NCI-H2171 (cell line): ENCODE results near the gene LDLRAD4.

Source experiments
- DNase-seq: peaks from one replicate; lab custom pipeline; 2025; lab: John Stamatoyannopoulos, UW

The LDLRAD4 gene

GRCh38 chr18:13218368-13218991 is at the start of gene LDLRAD4:
LDLRAD4 (plus strand) TSS chr18:13218760.
- DNase-seq: peak; percentile 20

- no peak for DNase-seq
These were observed 44.9 kb upstream of the LDLRAD4 start for GRCh38 chr18:13173578-13174145.

GRCh38 chr18:13175266-13175665 is 43.3 kb upstream of the LDLRAD4 start:
- DNase-seq: no peak

GRCh38 chr18:13175754-13176210 is 42.8 kb upstream of the LDLRAD4 start:
- DNase-seq: no peak

DNA sequence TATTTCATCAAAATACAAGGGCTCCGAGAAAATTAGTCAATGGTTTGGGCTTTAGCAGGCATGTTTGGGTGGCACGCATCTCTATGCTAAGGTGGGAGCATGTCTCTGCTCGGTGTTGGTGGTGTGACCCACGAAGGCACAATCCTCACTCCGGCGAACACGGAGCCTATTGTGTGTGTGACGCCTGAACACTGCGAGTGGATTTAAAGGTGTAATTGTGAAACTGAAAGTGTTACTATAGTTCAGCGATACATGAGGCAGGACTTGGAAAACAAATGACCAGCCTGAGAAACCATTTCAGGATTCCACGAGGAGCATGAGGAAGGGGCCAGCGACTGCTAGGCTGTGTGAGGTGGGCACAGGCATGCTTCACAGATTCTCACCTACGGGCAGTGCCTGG is 41.7 kb upstream of the LDLRAD4 start:
- no peak for DNase-seq

DNA sequence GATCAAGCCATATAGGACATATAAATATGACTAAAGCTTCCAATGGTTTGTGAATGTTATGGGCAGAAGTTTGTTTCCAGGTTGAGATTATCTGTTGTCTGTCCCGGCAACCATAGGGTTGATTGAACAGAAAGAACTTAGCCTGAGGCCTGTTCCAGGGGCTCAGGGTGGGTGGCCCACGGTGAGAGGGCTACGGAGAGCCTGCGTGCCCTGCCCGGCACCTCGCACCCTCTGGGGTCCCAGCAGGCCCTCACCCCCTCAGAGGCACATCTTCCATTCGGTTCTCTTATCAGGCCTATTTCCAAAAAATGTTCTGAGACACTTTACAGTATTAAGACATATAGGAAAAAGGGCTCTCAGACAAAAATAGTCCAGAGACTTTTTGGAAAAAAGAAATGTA is 40.4 kb upstream of the LDLRAD4 start:
- DNase-seq: no peak

GRCh38 chr18:13178976-13179375 is 39.6 kb upstream of the LDLRAD4 start:
- DNase-seq: no peak

DNA sequence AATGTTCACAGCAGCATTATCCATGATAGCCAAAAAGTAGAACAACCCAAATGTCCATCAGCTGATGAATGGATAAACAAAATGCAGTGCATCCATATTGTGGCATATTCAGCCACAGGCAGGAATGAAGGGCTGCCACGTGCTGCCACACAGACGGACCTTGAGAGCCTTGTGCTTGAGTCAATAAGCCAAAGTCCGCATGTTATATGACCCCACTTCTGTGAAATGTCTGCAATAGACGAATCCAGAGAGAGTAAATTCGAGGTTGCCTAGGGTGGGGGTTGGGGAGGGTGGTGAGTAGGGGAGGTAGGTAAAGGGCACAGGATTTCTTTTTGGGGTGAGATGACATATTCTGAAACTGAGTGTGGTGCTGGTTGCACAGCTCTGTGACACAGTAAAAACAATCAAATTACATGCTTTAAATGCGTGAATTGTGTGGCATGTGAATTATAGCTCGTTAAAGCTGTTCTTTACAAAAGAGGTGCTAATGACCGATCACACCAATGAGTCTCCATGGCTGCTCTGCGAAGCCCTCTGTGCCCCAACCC is 38.9 kb upstream of the LDLRAD4 start:
- no peak for DNase-seq

DNA sequence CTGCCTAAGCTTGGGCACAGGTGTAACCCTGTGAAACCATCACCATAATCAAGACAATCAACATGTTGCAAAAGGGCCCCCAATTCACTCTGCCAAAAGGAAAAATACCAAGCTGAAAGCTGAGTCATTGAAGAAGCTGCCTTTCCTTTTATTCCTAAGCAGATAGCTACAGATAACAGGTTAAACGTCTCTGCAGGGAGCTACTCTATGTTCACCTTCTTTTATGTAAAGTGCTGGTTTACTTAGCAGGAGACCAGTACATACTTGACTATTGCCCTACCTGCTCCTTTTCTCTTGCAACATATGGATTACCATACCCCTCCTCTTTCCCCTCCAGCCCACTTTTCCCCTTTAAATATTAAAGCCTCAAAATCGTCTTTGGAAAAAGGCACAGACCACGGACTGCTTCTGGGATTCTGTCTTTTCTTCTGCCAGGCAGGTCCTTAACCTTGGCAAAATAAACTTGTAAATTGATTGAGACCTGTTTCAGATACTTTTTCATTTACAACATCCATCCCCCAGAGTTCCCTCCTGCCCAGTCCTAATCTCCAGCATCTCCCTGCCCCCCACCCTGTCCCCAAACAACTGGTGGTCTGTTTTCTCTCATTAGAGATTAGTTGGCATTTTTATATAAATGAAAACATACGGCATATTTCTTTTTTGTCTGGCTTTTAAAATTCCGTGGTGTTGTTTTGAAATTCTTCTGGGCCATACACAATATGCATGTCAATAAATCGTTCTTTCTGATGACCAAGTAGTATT is 37.8 kb upstream of the LDLRAD4 start:
- no peak for DNase-seq

DNA sequence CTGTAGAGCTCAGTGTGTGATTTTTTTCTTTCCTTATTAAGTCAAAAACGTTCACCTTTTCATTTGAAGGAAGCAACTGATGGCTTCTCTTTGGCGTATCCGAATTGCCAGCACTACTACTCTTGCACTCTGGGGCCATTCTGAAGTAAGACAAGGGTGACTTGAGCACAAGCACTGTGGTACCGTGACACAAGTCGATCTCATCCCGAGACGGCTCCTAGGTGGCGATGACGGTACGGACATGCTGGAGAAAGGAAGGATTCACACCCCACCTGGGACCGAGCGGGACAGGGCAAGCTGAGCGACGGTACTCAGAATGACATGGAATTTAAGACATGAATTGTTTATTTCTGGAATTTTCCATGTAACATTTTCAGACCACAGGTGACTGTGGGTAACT is 36.8 kb upstream of the LDLRAD4 start:
- no peak for DNase-seq

DNA sequence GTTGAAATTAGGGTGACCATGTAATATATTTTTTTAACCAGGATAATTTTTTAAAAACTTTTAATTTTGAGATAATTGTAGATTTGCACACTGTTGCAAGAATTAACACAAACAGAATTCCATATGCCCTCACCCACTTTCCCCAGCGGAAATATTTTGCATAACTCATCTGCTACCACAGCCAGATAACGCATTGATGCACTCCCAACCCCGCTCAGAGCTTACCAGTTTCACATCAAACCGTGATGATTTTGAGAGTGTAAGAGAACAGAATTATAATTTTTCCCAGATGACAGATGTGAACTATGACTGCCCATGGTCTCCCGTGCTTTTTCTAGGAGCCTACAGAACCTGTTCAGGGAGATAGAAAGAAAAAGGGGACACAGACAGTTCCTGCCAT is 35.2 kb upstream of the LDLRAD4 start:
- DNase-seq: no peak

- no peak for DNase-seq
These were observed 34.8 kb upstream of the LDLRAD4 start for GRCh38 chr18:13183790-13184189.

DNA sequence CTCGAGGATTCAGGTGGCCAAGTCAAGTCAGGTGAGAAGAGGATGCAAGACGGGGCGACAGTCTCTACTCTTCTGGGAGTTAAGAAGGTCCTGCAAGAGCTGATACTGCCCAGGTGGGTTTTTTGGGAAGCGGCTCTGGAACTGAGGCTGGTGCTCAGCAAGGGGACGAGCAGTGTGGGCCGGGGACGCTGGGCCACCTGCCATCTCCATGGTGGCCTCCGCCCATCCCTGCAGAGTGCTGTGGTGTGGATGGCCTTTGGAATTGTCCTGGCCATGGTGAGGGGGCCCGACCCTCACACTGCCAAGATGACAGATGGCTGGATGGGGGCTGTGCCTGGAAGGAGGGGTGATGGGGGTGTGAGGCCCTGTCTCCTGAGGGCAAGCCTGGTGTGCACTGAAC is 34.2 kb upstream of the LDLRAD4 start:
- no peak for DNase-seq

- no peak for DNase-seq
These were observed 32.8 kb upstream of the LDLRAD4 start for GRCh38 chr18:13185675-13186198.

- peak; percentile 21 for DNase-seq
These were observed 31.9 kb upstream of the LDLRAD4 start for GRCh38 chr18:13186687-13187086.

GRCh38 chr18:13187498-13187897 is 31.1 kb upstream of the LDLRAD4 start:
- no peak for DNase-seq

DNA sequence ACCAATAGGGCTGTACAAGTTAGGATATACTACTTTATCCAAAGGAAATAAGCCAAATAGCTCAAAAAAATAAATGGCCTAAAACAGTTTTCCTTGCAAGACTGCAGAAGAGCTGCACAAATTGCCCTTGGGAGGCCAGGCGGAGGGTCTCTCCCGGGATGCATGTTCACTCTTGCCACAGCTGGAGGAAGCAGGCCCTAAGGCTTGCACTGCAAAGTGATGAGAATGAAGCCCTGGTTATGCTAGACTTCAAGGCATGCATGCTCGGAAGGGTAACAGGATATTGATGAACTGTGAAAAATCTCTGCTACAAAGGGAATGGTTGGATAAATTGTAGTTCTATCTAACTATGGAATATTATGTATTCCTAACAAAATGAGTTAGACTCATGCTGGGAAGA is 27.5 kb upstream of the LDLRAD4 start:
- no peak for DNase-seq

- no peak for DNase-seq
These were observed 26.8 kb upstream of the LDLRAD4 start for GRCh38 chr18:13191779-13192178.

DNA sequence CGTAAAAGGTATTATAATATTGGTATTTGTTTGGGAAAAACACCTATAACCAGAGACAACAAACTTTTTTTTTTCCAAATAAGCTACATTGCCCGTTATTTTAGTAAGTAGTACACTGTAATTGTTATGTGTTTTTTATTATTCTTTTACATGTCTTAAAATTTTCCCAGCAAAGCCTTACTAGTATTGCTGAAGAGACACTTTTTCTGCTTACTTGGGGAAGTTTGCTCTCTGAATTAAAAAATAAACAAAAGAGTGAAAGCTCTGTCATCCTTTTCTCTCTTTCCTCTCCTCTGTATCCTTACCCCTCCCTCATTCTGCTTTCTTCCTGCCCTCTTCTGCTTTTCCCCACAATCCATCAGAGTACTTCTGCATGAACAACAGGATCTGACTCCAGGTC is 25.6 kb upstream of the LDLRAD4 start:
- no peak for DNase-seq

- DNase-seq: no peak
These were observed 24.3 kb upstream of the LDLRAD4 start for GRCh38 chr18:13194239-13194638.

- no peak for DNase-seq
These were observed 19.9 kb upstream of the LDLRAD4 start for GRCh38 chr18:13198701-13199100.

DNA sequence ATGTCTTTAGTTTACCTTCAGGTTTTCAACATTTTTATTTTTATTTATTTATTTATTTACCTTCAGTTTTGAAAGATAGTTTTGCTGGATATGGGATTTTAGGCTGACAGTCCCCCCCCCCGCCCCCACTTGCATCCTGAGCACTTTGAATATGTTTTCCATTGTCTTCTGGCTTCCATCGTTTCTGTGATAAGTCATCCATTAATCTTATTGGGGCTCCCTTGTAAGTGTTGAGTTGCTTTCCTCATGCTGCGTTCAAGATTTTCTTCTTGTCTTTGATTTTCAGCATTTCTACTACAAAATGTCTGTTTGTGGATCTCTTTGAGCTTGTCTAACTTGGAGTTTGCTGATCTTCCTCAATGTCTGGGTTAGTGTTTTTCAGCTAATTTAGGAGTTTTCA is 19.4 kb upstream of the LDLRAD4 start:
- DNase-seq: no peak

DNA sequence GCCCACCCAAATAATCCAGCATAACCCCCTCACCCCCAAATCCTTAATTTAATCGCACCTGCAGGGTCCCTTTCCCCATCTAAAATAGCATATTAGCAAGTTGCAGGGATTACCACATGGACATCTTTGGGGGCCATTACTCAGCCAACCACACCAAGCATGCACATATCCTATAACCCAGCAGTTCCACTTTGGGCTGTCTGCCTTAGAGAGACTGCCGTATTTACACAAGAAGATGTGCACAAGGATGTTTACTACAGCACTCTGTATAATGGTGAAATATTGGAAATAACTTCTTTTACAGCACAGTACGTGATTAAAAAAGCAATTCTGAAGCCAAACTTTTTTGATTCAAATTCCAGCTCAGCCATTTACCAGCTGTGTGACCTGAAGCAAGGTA is 17.3 kb upstream of the LDLRAD4 start:
- DNase-seq: no peak
